IPS-18c (cell line): ENCODE results near the gene ALDH16A1.
"Not testable (repeated sequence)": the region's sequence is repeated elsewhere in the genome, so short reads cannot be mapped to it uniquely, and the experiment has no call there.

Experiments used
- H3K4me3 ChIP-seq: 2 replicates; pipeline ENCODE4 v1.7.0; 2013; ENCODE audit warnings: low read depth, mild to moderate bottlenecking, low read length, moderate library complexity; ENCODE audit not compliant: insufficient read depth
- H3K9me3 ChIP-seq: one replicate; pipeline ENCODE4 v1.6.1; 2013; ENCODE audit warnings: mild to moderate bottlenecking, low read length, moderate library complexity; ENCODE audit not compliant: control insufficient read depth, insufficient read depth

The ALDH16A1 gene

GRCh38 chr19:49448432-49448786 is 4.6 kb upstream of the ALDH16A1 start:
- no peaks in the 10 kb centered on the region for H3K9me3 ChIP-seq

GRCh38 chr19:49450405-49450804 is 2.6 kb upstream of the ALDH16A1 start:
- Histone ChIP-seq H3K4me3 (peak overlapping the region; percentile 71), H3K9me3 (no peaks in the 10 kb centered on the region)

More at GRCh38 chr19:49448432-49448786, 4.6 kb upstream of the ALDH16A1 start:
- no peak overlapping the region for H3K4me3 ChIP-seq

- H3K4me3 ChIP-seq, result peak within 1 kb of the TSS; percentile 71
- no peaks in the 10 kb centered on the region for H3K9me3 ChIP-seq
Observed at GRCh38 chr19:49451430-49452181, 1.4 kb upstream of the ALDH16A1 start, which contains the start of gene PIH1D1. Gene PIH1D1, minus strand, starts transcription at chr19:49451814. Its CDS starts 240 bp downstream, at chr19:49451574.

- H3K9me3 ChIP-seq, result no peaks in the 10 kb centered on the region
- H3K4me3 ChIP-seq, result peak overlapping the region; percentile 58
Observed at GRCh38 chr19:49453757-49454240, 774 bp downstream of the ALDH16A1 start.

GRCh38 chr19:49455773-49456172 is 2.7 kb downstream of the ALDH16A1 start:
- Histone ChIP-seq H3K9me3 (no peaks in the 10 kb centered on the region), H3K4me3 (no peak overlapping the region)

- Histone ChIP-seq H3K9me3 (no peaks in the 10 kb centered on the region), H3K4me3 (no peak overlapping the region)
Observed at GRCh38 chr19:49456326-49456725, 3.3 kb downstream of the ALDH16A1 start.

- Histone ChIP-seq H3K4me3 (no peak overlapping the region), H3K9me3 (no peaks in the 10 kb centered on the region)
Observed at GRCh38 chr19:49458567-49458903, 5.5 kb downstream of the ALDH16A1 start.

GRCh38 chr19:49459388-49459787 is 6.4 kb downstream of the ALDH16A1 start:
- H3K9me3 ChIP-seq, result no peaks in the 10 kb centered on the region
- H3K4me3 ChIP-seq, result no peak overlapping the region

GRCh38 chr19:49461130-49461529 is 8.1 kb downstream of the ALDH16A1 start:
- H3K4me3 ChIP-seq, H3K9me3 ChIP-seq: not testable (repeated sequence)

GRCh38 chr19:49461656-49462055 is 8.6 kb downstream of the ALDH16A1 start:
- no peaks in the 10 kb centered on the region for H3K9me3 ChIP-seq
- no peak overlapping the region for H3K4me3 ChIP-seq

GRCh38 chr19:49462492-49462891 is 9.5 kb downstream of the ALDH16A1 start:
- no peak overlapping the region for H3K4me3 ChIP-seq
- no peaks in the 10 kb centered on the region for H3K9me3 ChIP-seq

- H3K9me3 ChIP-seq, result no peaks in the 10 kb centered on the region
- H3K4me3 ChIP-seq, result no peak overlapping the region
Observed at GRCh38 chr19:49463960-49464740, 11.1 kb downstream of the ALDH16A1 start.

GRCh38 chr19:49465371-49465770 is 12.3 kb downstream of the ALDH16A1 start:
- H3K9me3 ChIP-seq, result no peaks in the 10 kb centered on the region
- no peak overlapping the region for H3K4me3 ChIP-seq

- no peak overlapping the region for H3K4me3 ChIP-seq
Observed at GRCh38 chr19:49468199-49468598, 15.2 kb downstream of the ALDH16A1 start.

GRCh38 chr19:49468746-49469447 is 15.9 kb downstream of the ALDH16A1 start:
- H3K4me3 ChIP-seq, result no peak overlapping the region; the same call in 1 of the 2 replicates
- H3K9me3 ChIP-seq, result no peaks in the 10 kb centered on the region

More at GRCh38 chr19:49468199-49468598, 15.2 kb downstream of the ALDH16A1 start:
- H3K9me3 ChIP-seq, result no peaks in the 10 kb centered on the region

- Histone ChIP-seq H3K4me3 (no peak overlapping the region), H3K9me3 (no peaks in the 10 kb centered on the region)
Observed at GRCh38 chr19:49469828-49470614, 17.0 kb downstream of the ALDH16A1 start.

- H3K4me3 ChIP-seq, result no peak overlapping the region
- no peaks in the 10 kb centered on the region for H3K9me3 ChIP-seq
Observed at GRCh38 chr19:49470615-49470978, 17.6 kb downstream of the ALDH16A1 start.
